Kidney epithelial cell (primary cell): ENCODE measurements around the gene DLGAP1. TPM values are rescaled to one million over a fixed set of nuclear protein-coding genes. Genes with fewer than 3 reads are reported as not detected.

Source experiments
- DNase-seq: peaks from one replicate; pipeline ENCODE4 v3.0.0-alpha.2; 2010; ENCODE audit warnings: low read depth
- H3K27me3 ChIP-seq: 2 replicates; pipeline ENCODE4 v1.6.0; 2011; ENCODE audit warnings: low read length; ENCODE audit not compliant: control insufficient read depth, insufficient read depth
- H3K36me3 ChIP-seq: 2 replicates; pipeline ENCODE4 v1.5.1; 2011; ENCODE audit warnings: low read length; ENCODE audit not compliant: control insufficient read depth, insufficient read depth
- H3K4me3 ChIP-seq: 2 replicates; pipeline ENCODE4 v1.5.1; 2011; ENCODE audit warnings: low read depth, mild to moderate bottlenecking, control low read depth, low read length
- total RNA-seq: library from RNA; depleted of rRNA; stranded (reverse); fragments of >200 nt; gene quantifications from 2 replicates; pipeline ENCODE4 v1.2.3, GENCODE V29; 2015
- TF ChIP-seq, protein P1 (sequence below): IDR thresholded peaks from 2 replicates; pipeline ENCODE4 v1.5.1; 2011; ENCODE audit warnings: mild to moderate bottlenecking, moderate library complexity, low read length, control low read depth, inconsistent platforms; ENCODE audit not compliant: insufficient read depth, poor library complexity, severe bottlenecking

The DLGAP1 gene
- total RNA-seq, 1 donor from 2014 or later, result 2.6 TPM

DNA sequence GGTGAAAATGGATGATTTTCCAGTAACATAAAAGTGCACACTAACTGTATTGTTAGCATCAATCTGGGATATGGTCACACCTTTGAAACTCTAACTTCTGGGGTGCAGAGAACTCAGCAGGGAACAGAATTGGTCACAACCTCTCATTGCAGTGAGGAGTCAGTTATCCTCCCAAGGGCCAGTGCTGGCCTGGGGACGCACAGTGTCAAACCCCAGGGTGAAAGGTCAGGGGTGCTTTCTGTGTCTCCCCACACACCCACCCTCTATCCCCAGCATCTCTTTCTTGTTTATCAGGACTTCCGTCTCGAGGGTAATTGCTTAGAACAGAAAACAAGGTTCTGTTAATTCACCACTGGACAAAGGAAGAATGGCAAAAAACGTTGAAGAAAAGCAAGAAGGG lies 208.7 kb downstream of the DLGAP1 start:
- no peak for DNase-seq
- no peak overlapping the region for H3K4me3 ChIP-seq
- TF ChIP-seq, protein P1, sequence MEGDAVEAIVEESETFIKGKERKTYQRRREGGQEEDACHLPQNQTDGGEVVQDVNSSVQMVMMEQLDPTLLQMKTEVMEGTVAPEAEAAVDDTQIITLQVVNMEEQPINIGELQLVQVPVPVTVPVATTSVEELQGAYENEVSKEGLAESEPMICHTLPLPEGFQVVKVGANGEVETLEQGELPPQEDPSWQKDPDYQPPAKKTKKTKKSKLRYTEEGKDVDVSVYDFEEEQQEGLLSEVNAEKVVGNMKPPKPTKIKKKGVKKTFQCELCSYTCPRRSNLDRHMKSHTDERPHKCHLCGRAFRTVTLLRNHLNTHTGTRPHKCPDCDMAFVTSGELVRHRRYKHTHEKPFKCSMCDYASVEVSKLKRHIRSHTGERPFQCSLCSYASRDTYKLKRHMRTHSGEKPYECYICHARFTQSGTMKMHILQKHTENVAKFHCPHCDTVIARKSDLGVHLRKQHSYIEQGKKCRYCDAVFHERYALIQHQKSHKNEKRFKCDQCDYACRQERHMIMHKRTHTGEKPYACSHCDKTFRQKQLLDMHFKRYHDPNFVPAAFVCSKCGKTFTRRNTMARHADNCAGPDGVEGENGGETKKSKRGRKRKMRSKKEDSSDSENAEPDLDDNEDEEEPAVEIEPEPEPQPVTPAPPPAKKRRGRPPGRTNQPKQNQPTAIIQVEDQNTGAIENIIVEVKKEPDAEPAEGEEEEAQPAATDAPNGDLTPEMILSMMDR, result no peak
- H3K36me3 ChIP-seq, result no peaks in the 10 kb centered on the region
- H3K27me3 ChIP-seq, result no peaks in the 10 kb centered on the region

- DNase-seq, result no peak
- TF ChIP-seq, protein P1, result no peak
- Histone ChIP-seq H3K36me3 (no peaks in the 10 kb centered on the region), H3K27me3 (no peaks in the 10 kb centered on the region), H3K4me3 (no peak overlapping the region)
These were observed 209.7 kb downstream of the DLGAP1 start for GRCh38 chr18:4245456-4245855.

DNA sequence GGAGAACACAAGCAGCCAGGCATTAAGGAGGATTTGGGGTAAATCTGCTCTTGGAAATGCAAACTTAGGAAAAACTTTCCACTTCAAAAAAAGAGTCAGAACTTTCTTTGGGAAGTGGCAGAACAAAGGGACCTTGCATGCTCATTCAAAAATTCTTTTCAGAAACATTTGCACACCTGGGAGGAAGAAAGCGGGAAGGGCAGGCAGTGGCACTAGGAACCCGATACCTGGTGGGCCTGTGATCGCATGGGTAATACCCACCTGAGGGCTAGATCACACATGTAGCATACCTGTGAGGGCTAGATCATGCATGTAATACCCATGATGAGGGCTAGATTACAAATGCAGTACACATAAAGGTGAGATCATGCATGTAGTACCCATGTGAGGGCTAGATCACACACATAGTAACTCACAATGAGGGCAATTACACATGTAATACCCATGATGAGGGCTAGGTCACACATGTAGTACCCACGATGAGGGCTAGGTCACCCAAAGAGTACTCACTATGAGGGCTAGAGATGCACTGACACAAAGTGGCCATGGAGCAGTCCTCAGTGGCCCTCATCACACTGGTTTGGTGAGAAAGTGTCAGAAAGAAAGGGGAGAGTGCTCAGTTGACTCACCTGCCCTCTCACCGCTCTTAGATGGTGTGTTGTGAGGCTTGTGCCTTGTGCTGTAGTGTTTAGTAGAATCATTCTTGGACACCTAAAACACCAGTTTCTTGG lies 212.5 kb downstream of the DLGAP1 start:
- TF ChIP-seq, protein P1, result no peak
- no peak overlapping the region for H3K4me3 ChIP-seq
- no peak for DNase-seq
- no peaks in the 10 kb centered on the region for H3K27me3 ChIP-seq
- no peaks in the 10 kb centered on the region for H3K36me3 ChIP-seq

- TF ChIP-seq, protein P1, result no peak
- Histone ChIP-seq H3K27me3 (no peaks in the 10 kb centered on the region), H3K36me3 (no peaks in the 10 kb centered on the region), H3K4me3 (no peak overlapping the region)
- no peak for DNase-seq
These were observed 214.0 kb downstream of the DLGAP1 start for GRCh38 chr18:4241090-4241617.

GRCh38 chr18:4238966-4239365 lies 216.1 kb downstream of the DLGAP1 start:
- H3K27me3 ChIP-seq, result no peaks in the 10 kb centered on the region
- H3K36me3 ChIP-seq, result no peaks in the 10 kb centered on the region
- H3K4me3 ChIP-seq, result no peak overlapping the region
- no peak for DNase-seq
- TF ChIP-seq, protein P1, result no peak

- Histone ChIP-seq H3K36me3 (no peaks in the 10 kb centered on the region), H3K4me3 (no peak overlapping the region), H3K27me3 (no peaks in the 10 kb centered on the region)
- TF ChIP-seq, protein P1, result no peak
- DNase-seq, result no peak
These were observed 217.5 kb downstream of the DLGAP1 start for GRCh38 chr18:4237664-4238041.
